PC-9 (cell line): ENCODE measurements around the gene SH3PXD2A. TPM values are rescaled to one million over a fixed set of nuclear protein-coding genes. Genes with fewer than 3 reads are reported as not detected.

Experiments
- BruUV-seq: library from RNA; stranded (reverse); fragments of 400-500 nt; replicated peaks from 2 replicates; lab custom pipeline; 2021; lab: Mats Ljungman, UMichigan
- CTCF ChIA-PET: fragments of 300-600 bp; sonication (Branson Sonifier 250); formaldehyde crosslinking; loops from one replicate; lab custom pipeline; 2022; ENCODE audit warnings: antibody characterized with exemption; lab: Charles Lee
- POLR2A ChIA-PET: fragments of 300-600 bp; sonication (Branson Sonifier 250); formaldehyde crosslinking; loops from one replicate; lab custom pipeline; 2022; ENCODE audit warnings: antibody characterized with exemption; ENCODE audit not compliant: unreplicated experiment; lab: Charles Lee
- DNase-seq, 2 experiments: peaks; one replicate each; pipeline versions ENCODE4 v3.0.0 to v3.0.0-alpha.2; 2015 to 2022; ENCODE audit warnings: mixed read lengths in 1 of 2
- H2AFZ ChIP-seq: fragments of 200-600 bp; sonication (generic); 2 replicates; pipeline ENCODE4 v1.8.1; 2017; ENCODE audit warnings: antibody characterized with exemption
- H3F3A ChIP-seq: fragments of 200-600 bp; sonication (generic); 2 replicates; pipeline ENCODE4 v1.8.1; 2017; ENCODE audit warnings: antibody characterized with exemption, mild to moderate bottlenecking, low read depth; ENCODE audit not compliant: insufficient read depth
- H3K27ac ChIP-seq: fragments of 200-600 bp; sonication (generic); 2 replicates; pipeline ENCODE4 v1.6.1; 2016; ENCODE audit warnings: mixed run types
- H3K27me3 ChIP-seq: fragments of 200-600 bp; sonication (generic); 2 replicates; pipeline ENCODE4 v1.6.1; 2016; ENCODE audit warnings: low read depth, mixed run types; ENCODE audit not compliant: insufficient read depth
- H3K36me3 ChIP-seq: fragments of 200-600 bp; sonication (generic); 2 replicates; pipeline ENCODE4 v1.6.1; 2016; ENCODE audit warnings: low read depth, mixed run types
- H3K4me1 ChIP-seq: fragments of 200-600 bp; sonication (generic); replicated peaks from 2 replicates; pipeline ENCODE4 v1.6.1; 2016; ENCODE audit warnings: mixed run types; ENCODE audit not compliant: insufficient read depth
- H3K4me2 ChIP-seq: fragments of 200-600 bp; sonication (generic); 2 replicates; pipeline ENCODE4 v1.6.1; 2017; ENCODE audit warnings: mixed run types
- H3K4me3 ChIP-seq: fragments of 200-600 bp; sonication (generic); 2 replicates; pipeline ENCODE4 v1.6.1; 2016; ENCODE audit warnings: mixed run types
- H3K79me2 ChIP-seq: fragments of 200-600 bp; sonication (generic); 2 replicates; pipeline ENCODE4 v1.6.1; 2017; ENCODE audit warnings: low read depth, mixed run types
- H3K9me2 ChIP-seq: fragments of 200-600 bp; sonication (generic); 2 replicates; pipeline ENCODE4 v1.8.1; 2017; ENCODE audit warnings: mild to moderate bottlenecking; ENCODE audit not compliant: insufficient read depth
- H3K9me3 ChIP-seq: fragments of 200-600 bp; sonication (generic); 2 replicates; pipeline ENCODE4 v1.8.1; 2016; ENCODE audit warnings: low read depth; ENCODE audit not compliant: insufficient read depth
- H4K20me1 ChIP-seq: fragments of 200-600 bp; sonication (generic); 2 replicates; pipeline ENCODE4 v1.8.1; 2017; ENCODE audit not compliant: insufficient read depth
- CTCF ChIP-seq: fragments of 200-600 bp; sonication (generic); conservative IDR thresholded peaks from 2 replicates; pipeline ENCODE4 v1.6.1; 2017; ENCODE audit warnings: mixed run types, antibody characterized with exemption, mild to moderate bottlenecking, moderate library complexity
- EZH2 ChIP-seq: fragments of 200-600 bp; sonication (generic); IDR thresholded peaks from 2 replicates; pipeline ENCODE4 v1.8.0; 2017; ENCODE audit warnings: antibody characterized with exemption, low read depth
- intact Hi-C: fragments of 100-400 bp; cut with micrococcal nuclease; formaldehyde crosslinking; loops from one replicate; pipeline ENCODE4 v1.10.0; 2022; ENCODE audit not compliant: unreplicated experiment
- total RNA-seq: library from RNA; stranded (reverse); gene quantifications from 2 replicates; pipeline ENCODE4 v1.2.3, GENCODE V29; 2021

Gene SH3PXD2A
- total RNA-seq, 1 experiment from 2014 or later: 12.5 TPM

DNA sequence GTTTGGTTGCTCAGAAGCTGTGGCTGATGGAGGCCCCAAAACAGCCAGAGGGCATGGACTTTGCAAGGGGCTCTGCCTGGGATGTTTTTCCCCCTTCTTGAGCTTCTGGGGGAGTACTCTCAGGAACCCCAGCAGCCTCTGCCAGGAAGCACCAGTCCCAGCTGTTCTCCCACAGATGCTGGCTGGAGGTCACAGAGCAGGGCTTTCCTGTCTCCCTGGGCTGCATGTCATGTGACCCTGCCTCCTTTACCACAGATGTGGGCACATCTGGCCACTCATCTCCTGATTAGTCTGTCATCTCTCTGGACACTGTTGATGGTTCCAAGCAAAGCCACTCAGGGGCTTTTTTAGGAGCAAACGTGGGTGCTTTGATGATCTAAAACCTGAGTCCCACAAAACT is 225.2 kb downstream of the SH3PXD2A start:
- Histone ChIP-seq H3K4me2 (no peak overlapping the region), H4K20me1 (no peaks in the 10 kb centered on the region), H3K4me1 (no peaks in the 10 kb centered on the region), H3K36me3 (no peaks in the 10 kb centered on the region), H3K9me3 (no peaks in the 10 kb centered on the region), H2AFZ (no peak overlapping the region), H3K4me3 (no peak overlapping the region), H3K27me3 (no peaks in the 10 kb centered on the region), H3K9me2 (no peaks in the 10 kb centered on the region), H3K79me2 (no peaks in the 10 kb centered on the region), H3K27ac (no peak overlapping the region), H3F3A (no peaks in the 10 kb centered on the region)
- BruUV-seq: no TSS peak
- POLR2A ChIA-PET: no interaction called here
- no peak for TF ChIP-seq EZH2
- CTCF ChIA-PET: no interaction called here
- intact Hi-C loops: no loop called here
- no peak for DNase-seq

DNA sequence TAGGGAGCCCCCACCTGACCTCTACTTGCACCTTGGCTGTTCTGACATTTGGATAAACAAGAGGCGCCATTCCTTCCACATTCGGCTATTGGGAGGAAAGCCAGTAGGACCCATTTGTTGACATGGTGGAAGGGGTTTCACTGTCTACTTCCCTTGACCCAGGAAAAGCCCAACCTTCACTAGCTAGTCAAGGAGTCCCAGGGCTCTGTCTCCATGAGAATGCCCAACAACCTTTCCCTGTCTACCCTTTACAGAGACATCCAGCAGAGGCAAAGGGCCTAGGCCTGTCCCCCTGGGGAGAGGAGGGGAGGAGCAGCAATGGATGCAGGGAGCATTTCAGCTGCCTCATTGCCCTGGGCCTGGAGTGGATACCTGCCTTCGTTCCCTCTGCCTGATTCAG is 225.8 kb downstream of the SH3PXD2A start:
- POLR2A ChIA-PET: no interaction called here
- Histone ChIP-seq H3K4me2 (no peak overlapping the region), H4K20me1 (no peaks in the 10 kb centered on the region), H3K36me3 (no peaks in the 10 kb centered on the region), H3K4me3 (no peak overlapping the region), H2AFZ (no peak overlapping the region), H3F3A (no peaks in the 10 kb centered on the region), H3K27me3 (no peaks in the 10 kb centered on the region), H3K4me1 (no peaks in the 10 kb centered on the region), H3K79me2 (no peaks in the 10 kb centered on the region), H3K27ac (no peak overlapping the region), H3K9me3 (no peaks in the 10 kb centered on the region), H3K9me2 (no peaks in the 10 kb centered on the region)
- DNase-seq: no peak
- TF ChIP-seq CTCF (no peak), EZH2 (no peak)
- intact Hi-C loops: no loop called here
- no TSS peak for BruUV-seq
- CTCF ChIA-PET: no interaction called here

GRCh38 chr10:103627893-103628292 is 227.5 kb downstream of the SH3PXD2A start:
- ChIA-PET POLR2A (no interaction called here), CTCF (no interaction called here)
- H3K9me2 ChIP-seq: no peaks in the 10 kb centered on the region
- BruUV-seq: no TSS peak
- no peaks in the 10 kb centered on the region for H3K36me3 ChIP-seq
- H2AFZ ChIP-seq: no peak overlapping the region
- no peaks in the 10 kb centered on the region for H3K79me2 ChIP-seq
- TF ChIP-seq CTCF (no peak), EZH2 (no peak)
- DNase-seq: no peak
- H3K4me2 ChIP-seq: no peak overlapping the region
- no peaks in the 10 kb centered on the region for H3K9me3 ChIP-seq
- intact Hi-C loops: no loop called here
- no peaks in the 10 kb centered on the region for H3K4me1 ChIP-seq
- no peaks in the 10 kb centered on the region for H3K27me3 ChIP-seq
- H3F3A ChIP-seq: no peaks in the 10 kb centered on the region
- H3K27ac ChIP-seq: no peak overlapping the region
- H4K20me1 ChIP-seq: no peaks in the 10 kb centered on the region
- no peak overlapping the region for H3K4me3 ChIP-seq

GRCh38 chr10:103627111-103627892 is 228.1 kb downstream of the SH3PXD2A start:
- Histone ChIP-seq H3K9me2 (no peaks in the 10 kb centered on the region), H3K27ac (no peak overlapping the region), H3F3A (no peaks in the 10 kb centered on the region), H4K20me1 (no peaks in the 10 kb centered on the region), H3K79me2 (no peaks in the 10 kb centered on the region), H3K27me3 (no peaks in the 10 kb centered on the region), H3K4me3 (no peak overlapping the region), H3K36me3 (no peaks in the 10 kb centered on the region), H3K4me2 (no peak overlapping the region), H3K4me1 (no peaks in the 10 kb centered on the region), H3K9me3 (no peaks in the 10 kb centered on the region), H2AFZ (no peak overlapping the region)
- BruUV-seq: no TSS peak
- ChIA-PET POLR2A (no interaction called here), CTCF (no interaction called here)
- no peak for DNase-seq
- TF ChIP-seq EZH2 (no peak), CTCF (no peak)
- intact Hi-C loops: no loop called here
